Activated naive CD4-positive, alpha-beta T cell treated with anti-CD3 and anti-CD28 coated beads, Interleukin-2, amount 50 U/mL, for 72 hours (primary cell): ENCODE measurements around the gene PLPPR2. TPM values are rescaled to one million over a fixed set of nuclear protein-coding genes. Genes with fewer than 3 reads are reported as not detected.
"Not testable (repeated sequence)": the region's sequence is repeated elsewhere in the genome, so short reads cannot be mapped to it uniquely, and the experiment has no call there.

Experiments used
- ATAC-seq, 2 donors: fragments of 150-1000 bp; cut with Tn5 transposase; 2 replicates each; pipeline ENCODE4 v1.10.0; 2021; ENCODE audit warnings: mild to moderate bottlenecking in 2 of 2, moderate library complexity in 2 of 2
- DNase-seq, 2 donors: peaks; one replicate each; pipeline ENCODE4 v3.0.0; 2021 to 2022; ENCODE audit warnings: low spot score in 2 of 2
- H3K27ac Mint-ChIP-seq, 2 donors: one replicate each; pipeline ENCODE4 v1.8.0; 2022; ENCODE audit warnings: mild to moderate bottlenecking in 2 of 2, mixed read lengths in 2 of 2
- H3K36me3 Mint-ChIP-seq, 2 donors: one replicate each; pipeline ENCODE4 v1.8.0; 2022; ENCODE audit warnings: mixed read lengths in 2 of 2
- H3K9me3 Mint-ChIP-seq, 2 donors: one replicate each; pipeline ENCODE4 v1.8.0; 2022; ENCODE audit warnings: mixed read lengths in 2 of 2
- total RNA-seq, 2 donors: library from RNA; stranded (reverse); gene quantifications; one replicate each; pipeline ENCODE4 v1.2.3, GENCODE V29; 2022

PLPPR2 gene
- total RNA-seq, 2 donors from 2014 or later, result 4.4 to 7.9 TPM

- no peak overlapping the region for H3K27ac Mint-ChIP-seq
- peaks cover 17 to 30% of the 10 kb centered on the region in 2 donors for H3K36me3 Mint-ChIP-seq
- no peaks in the 10 kb centered on the region for H3K9me3 Mint-ChIP-seq
- DNase-seq, result no peak
- ATAC-seq, result no peak
These were observed 23.3 kb downstream of the PLPPR2 start for GRCh38 chr19:11378319-11379189.

DNA sequence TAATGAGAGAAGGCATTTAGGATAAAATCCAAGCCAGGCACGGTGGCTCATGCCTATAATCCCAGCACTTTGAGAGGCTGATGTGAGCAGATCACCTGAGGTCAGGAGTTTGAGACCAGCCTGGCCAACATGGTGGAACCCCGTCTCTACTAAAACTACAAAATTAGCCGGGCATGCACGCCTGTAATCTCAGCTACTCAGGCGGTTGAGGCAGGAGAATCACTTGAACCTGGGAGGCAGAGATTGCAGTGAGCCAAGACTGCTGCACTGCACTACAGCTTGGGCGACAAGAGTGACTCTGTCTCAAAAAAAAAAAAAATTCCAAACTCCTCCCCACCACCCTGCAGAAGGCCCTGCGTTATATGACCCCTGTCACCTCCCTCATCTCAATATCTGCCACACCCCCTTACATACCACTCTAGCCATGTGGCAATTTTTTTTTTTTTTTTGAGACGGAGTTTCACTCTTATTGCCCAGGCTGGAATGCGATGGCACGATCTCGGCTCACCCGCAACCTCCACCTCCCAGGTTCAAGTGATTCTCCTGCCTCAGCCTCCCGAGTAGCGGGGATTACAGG is 24.1 kb downstream of the PLPPR2 start:
- not testable (repeated sequence) for ATAC-seq, DNase-seq, H3K27ac Mint-ChIP-seq, H3K9me3 Mint-ChIP-seq
- peaks cover 17 to 30% of the 10 kb centered on the region in 2 donors for H3K36me3 Mint-ChIP-seq

GRCh38 chr19:11379857-11380350 is 24.7 kb downstream of the PLPPR2 start:
- DNase-seq (no peak), ATAC-seq (no peak)
- H3K9me3 Mint-ChIP-seq, result no peaks in the 10 kb centered on the region
- peaks cover 17 to 30% of the 10 kb centered on the region in 2 donors for H3K36me3 Mint-ChIP-seq
- peak overlapping the region; percentile 93 to 100 for H3K27ac Mint-ChIP-seq

DNA sequence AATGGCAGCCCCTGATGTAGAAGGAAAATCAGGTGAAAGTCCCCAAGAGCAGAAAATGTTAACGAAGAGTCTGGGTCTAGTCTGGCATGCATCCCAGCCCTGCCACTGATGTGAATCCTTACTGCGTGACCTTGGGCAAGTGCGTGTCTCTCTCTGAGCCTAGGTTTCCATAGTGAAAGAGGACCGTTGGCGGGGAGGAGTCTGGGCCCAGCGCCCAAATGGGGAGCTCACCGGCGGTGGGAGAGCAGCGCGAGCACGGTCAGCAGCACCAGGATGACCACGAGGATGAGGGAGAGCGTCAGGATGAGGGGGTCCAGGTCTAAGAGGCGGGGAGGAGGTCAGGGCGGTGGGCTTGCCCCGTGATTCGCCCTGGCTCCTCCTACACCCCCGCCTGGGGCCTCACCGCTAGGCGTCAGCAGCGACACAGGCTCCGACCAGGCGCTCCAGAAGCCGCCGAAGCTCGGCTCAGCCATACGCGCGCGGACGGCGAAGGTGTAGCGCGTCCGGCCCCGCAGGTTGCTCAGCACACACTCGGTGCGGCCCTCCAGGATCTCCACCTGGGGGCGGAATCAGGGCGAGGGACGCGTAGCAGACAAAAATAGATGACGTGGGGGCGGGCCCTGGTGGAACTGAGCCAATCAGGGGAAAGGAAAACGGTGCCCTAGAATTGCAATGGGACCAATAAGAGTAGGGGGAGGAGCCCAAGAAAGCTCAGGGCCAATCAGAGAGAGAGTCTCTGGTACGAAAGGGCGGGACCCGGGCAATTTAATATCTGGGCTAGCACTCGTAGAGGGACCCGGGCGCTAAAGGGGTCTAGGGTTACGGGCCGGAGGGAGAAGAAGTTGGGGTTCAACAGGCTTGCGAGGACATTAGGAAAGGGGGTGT is 25.7 kb downstream of the PLPPR2 start:
- DNase-seq, result peak; percentile 95 to 96
- peak overlapping the region; percentile 93 to 100 for H3K27ac Mint-ChIP-seq
- ATAC-seq, result peak; percentile 84 to 86
- peaks cover 12 to 25% of the 10 kb centered on the region in 2 donors for H3K36me3 Mint-ChIP-seq
- H3K9me3 Mint-ChIP-seq, result no peaks in the 10 kb centered on the region

- Mint-ChIP-seq H3K27ac (peak overlapping the region in 1 of 2 donors; percentile 93), H3K9me3 (no peaks in the 10 kb centered on the region)
These were observed 27.9 kb downstream of the PLPPR2 start for GRCh38 chr19:11382898-11383705.

GRCh38 chr19:11383706-11384048 is 28.4 kb downstream of the PLPPR2 start:
- no peak for DNase-seq
- ATAC-seq, result no peak
- Mint-ChIP-seq H3K36me3 (peaks cover 6 to 7% of the 10 kb centered on the region in 2 donors), H3K9me3 (no peaks in the 10 kb centered on the region), H3K27ac (no peak overlapping the region)

More at GRCh38 chr19:11382898-11383705, 27.9 kb downstream of the PLPPR2 start:
- peaks cover 6 to 7% of the 10 kb centered on the region in 2 donors for H3K36me3 Mint-ChIP-seq
- no peak for ATAC-seq
- peak in 1 of 2 donors; percentile 71 for DNase-seq

DNA sequence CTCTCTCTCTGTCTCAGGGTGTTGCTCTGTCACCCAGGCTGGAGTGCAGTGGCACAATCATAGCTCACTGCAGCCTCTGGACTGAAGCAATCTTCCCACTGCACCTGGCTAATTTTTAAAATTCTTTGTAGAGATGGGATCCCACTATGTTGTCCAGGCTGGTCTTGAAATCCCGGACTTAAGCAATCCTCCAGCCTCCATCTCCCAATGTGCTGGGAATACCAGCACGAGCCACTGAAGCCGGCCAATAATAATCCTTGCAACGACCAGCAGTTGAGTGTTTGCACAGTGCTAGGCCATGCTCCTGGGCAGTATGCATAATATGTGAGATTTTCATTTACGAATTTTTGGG is 29.5 kb downstream of the PLPPR2 start:
- no peak for DNase-seq
- H3K27ac Mint-ChIP-seq, result no peak overlapping the region
- peaks cover 5 to 7% of the 10 kb centered on the region in 2 donors for H3K36me3 Mint-ChIP-seq
- ATAC-seq, result no peak
- no peaks in the 10 kb centered on the region for H3K9me3 Mint-ChIP-seq

- Mint-ChIP-seq H3K9me3 (no peaks in the 10 kb centered on the region), H3K27ac (no peak overlapping the region), H3K36me3 (no peaks in the 10 kb centered on the region)
- ATAC-seq, result no peak
- DNase-seq, result no peak
These were observed 32.2 kb downstream of the PLPPR2 start for GRCh38 chr19:11387162-11388034.

DNA sequence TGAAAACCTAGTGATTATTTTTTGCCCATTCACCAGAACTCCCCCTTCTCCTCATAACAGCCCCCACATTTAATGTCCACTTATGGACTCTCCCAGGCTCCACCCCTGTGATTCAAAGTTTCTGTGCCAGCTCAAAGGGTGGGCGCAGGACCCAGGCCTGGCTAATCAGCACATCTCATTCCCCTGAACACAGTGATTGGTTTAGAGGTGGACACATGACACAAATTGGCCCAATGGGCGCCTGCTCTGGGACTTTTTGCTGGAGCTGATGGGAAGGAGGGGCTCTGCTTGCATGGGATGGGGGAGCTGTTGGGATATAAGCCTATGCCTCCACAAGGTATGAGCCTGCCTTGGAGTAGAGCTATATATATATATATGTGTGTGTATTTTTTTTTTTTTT is 35.1 kb downstream of the PLPPR2 start:
- DNase-seq (no peak), ATAC-seq (no peak)
- Mint-ChIP-seq H3K27ac (no peak overlapping the region), H3K36me3 (no peaks in the 10 kb centered on the region), H3K9me3 (no peaks in the 10 kb centered on the region)

DNA sequence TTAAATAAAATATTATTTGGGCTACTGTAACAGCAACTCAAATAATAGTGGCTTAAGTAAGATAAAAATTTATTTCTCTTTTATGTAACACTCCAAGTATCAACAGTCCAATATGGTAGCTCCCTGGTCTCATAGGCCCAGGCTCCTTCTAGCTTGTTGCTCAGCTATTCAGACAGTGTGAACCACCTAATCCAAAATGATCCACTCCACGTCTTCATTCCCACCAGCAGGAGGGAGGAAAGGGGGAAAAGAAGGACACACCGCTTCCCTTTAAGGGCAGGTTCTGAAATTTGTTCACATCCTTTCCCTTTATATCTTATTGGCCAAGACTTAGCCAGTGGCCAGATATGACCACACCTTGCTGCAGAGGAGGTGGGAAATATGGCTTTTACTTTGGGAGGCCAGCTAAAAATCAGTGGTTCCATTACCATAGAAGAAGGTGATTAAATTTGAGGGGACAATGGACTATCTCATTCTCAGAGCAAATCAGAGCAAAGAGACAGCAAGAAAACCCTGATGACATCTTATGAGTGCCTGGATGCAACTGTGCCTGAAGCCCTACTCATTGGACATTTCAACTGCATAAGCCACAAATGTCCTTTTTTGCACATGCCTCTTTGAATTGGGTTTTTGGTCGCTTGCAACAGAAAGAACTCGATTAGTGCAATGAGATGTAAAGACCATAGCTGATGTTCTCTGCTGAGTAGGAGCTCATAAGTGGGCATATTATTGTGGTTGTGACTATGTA is 35.9 kb downstream of the PLPPR2 start:
- ATAC-seq, result no peak
- Mint-ChIP-seq H3K9me3 (no peaks in the 10 kb centered on the region), H3K36me3 (no peaks in the 10 kb centered on the region), H3K27ac (no peak overlapping the region)
- DNase-seq, result no peak

- ATAC-seq, result no peak
- Mint-ChIP-seq H3K9me3 (no peaks in the 10 kb centered on the region), H3K27ac (no peak overlapping the region), H3K36me3 (no peaks in the 10 kb centered on the region)
- no peak for DNase-seq
These were observed 41.9 kb downstream of the PLPPR2 start for GRCh38 chr19:11397089-11397610.

DNA sequence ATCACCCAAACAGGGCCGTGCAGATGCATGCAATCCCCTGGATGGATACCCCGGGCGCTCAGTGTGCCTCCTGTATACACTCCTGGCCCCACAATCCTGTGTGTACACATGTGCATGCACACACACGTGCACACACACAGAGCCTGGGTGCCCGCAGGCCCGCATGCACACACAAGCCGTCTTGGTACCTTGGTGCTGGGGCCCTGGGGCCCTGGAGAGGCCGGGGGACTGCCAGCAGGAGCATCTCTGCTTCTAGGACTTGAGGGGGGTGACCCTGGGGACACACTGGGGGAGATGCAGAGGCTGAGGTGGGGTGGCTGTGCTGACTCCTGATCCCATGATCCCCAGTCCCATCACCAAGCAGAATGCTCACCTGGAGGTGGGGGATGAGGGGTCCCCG is 44.4 kb downstream of the PLPPR2 start:
- Mint-ChIP-seq H3K27ac (no peak overlapping the region), H3K9me3 (no peaks in the 10 kb centered on the region), H3K36me3 (no peaks in the 10 kb centered on the region)
- DNase-seq (no peak), ATAC-seq (no peak)

- Mint-ChIP-seq H3K36me3 (no peaks in the 10 kb centered on the region), H3K9me3 (no peaks in the 10 kb centered on the region), H3K27ac (no peak overlapping the region)
- DNase-seq (no peak), ATAC-seq (no peak)
These were observed 45.6 kb downstream of the PLPPR2 start for GRCh38 chr19:11400798-11401197.

DNA sequence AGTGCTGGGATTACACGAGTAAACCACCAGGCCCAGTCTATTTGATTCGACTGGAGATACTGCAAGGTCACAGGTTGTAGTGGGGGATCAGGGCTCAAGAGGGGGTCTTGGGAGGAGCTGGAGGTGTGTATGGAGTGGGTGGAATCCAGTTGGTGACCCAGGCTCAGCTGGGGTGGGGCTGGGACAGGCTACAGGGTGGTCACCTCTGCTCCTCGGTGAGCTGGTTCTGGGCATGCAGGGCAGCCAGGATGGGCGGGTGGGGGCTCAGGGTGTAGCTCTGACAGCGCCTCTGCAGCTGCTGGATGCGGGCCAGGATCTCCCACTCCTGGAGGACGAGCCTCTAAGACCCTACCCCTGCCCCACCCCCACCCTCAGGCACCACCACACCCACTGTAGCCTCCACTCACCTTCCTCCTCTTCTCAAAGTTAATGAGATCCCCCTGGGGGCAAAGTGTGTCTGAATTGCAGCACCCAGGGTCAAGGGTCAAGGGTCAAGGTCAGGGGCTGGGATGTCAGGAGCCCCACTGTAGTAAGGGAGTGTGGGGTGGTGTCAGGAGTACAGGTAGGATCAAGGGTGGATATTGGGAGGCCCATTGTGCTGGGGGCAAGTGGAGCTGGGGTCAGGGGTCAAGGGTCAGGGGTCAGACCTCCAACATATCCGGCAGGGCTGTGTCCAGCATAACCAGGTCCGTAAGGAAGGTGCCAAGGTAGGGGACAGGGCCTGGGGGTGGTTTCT is 46.7 kb downstream of the PLPPR2 start:
- ATAC-seq, result no peak
- H3K9me3 Mint-ChIP-seq, result no peaks in the 10 kb centered on the region
- no peak overlapping the region for H3K27ac Mint-ChIP-seq
- no peak for DNase-seq
- H3K36me3 Mint-ChIP-seq, result no peaks in the 10 kb centered on the region
